ENCODE measurements around the gene CWC22.

CWC22 gene

DNA sequence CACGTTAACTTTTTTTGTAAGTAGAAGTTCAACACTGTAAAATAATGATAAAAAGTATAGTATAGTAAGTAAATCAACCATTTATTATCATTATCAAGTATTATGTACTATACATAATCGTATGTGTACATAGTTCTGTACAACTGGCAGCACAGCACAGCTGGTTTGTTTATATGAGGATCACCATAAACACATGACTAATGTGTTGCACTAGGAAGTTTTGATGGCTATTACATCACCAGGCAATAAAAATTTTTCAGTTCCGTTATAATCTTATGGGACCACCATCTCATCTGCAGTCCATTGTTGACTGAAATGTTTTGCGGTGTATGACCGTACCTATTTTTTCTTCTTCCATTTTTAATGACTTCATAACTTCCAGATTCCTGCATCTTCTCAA is 106.4 kb downstream of the CWC22 start:
- DNase-seq (ENCODE audit: low spot score), result no peak
- FAIRE-seq, result no peak

DNA sequence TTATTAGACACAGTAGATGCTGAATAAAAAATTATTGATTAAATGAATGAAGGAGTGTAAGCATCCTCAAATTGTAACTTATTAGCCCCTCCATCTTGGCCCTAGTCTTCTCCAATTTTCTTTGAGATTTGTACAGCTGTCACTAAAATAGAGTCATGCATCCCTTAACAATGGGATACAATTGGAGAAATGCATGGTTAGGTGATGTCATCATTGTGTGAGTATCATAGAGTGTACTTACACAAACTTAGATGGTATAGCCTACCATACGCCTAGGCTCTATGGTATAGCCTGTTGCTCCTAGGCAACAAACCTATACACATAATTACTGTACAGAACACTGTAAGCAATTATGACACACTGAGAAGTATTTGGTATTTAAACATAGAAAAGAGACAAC is 107.4 kb downstream of the CWC22 start:
- FAIRE-seq (no peak), DNase-seq (ENCODE audit: low spot score) (no peak)

DNA sequence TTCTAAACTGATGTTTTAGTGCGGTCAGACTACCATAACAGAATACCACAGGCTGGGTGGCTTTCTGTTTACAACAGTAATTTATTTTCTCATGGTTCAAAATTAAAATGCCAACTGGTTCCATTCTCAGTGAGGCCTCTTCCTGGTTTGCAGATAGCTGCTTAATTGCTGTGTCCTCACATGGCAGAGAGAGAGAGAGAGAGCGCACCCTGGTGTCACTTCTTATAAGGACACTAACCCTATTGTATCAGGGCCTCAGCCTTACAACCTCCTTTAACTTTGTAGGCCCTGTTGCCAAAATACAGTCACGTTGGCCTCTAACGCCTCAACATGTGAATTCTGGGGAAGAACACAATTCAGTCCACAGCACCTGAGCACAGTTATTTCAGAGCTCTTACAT is 108.2 kb downstream of the CWC22 start:
- DNase-seq (ENCODE audit: low spot score) (peak; percentile 9), FAIRE-seq (no peak)

Data from urothelium cell line (cell line).